ENCODE results near the gene INO80D. TPM values are rescaled to one million over a fixed set of nuclear protein-coding genes. Genes with fewer than 3 reads are reported as not detected.
"Not testable (repeated sequence)": the region's sequence is repeated elsewhere in the genome, so short reads cannot be mapped to it uniquely, and the experiment has no call there.

Gene INO80D
- total RNA-seq, 1 experiment from 2014 or later = 46.0 TPM

GRCh38 chr2:206105038-206105437, 19.1 kb upstream of the INO80D start:
- Histone ChIP-seq H3K79me1 (ENCODE audit: insufficient read depth, low read depth, low read length, poor library complexity, severe bottlenecking) (no peaks in the 10 kb centered on the region), H3K27ac (ENCODE audit: insufficient read length, low read depth, low read length) (no peak overlapping the region), H3K27me3 (ENCODE audit: insufficient read depth, low read length) (no peaks in the 10 kb centered on the region), H3K23ac (ENCODE audit: insufficient read length, low read depth, low read length) (no peak overlapping the region), H3K79me2 (ENCODE audit: insufficient read depth, low read length) (no peaks in the 10 kb centered on the region), H2BK12ac (ENCODE audit: insufficient read length, low read depth, low read length) (no peak overlapping the region), H2AFZ (ENCODE audit: low read length) (no peak overlapping the region), H2BK15ac (ENCODE audit: low read depth, low read length) (no peak overlapping the region), H3T11ph (ENCODE audit: low read length) (no peak overlapping the region), H2BK5ac (ENCODE audit: insufficient read length, low read length) (no peak overlapping the region), H3K56ac (ENCODE audit: insufficient read length, low read depth, low read length) (no peak overlapping the region), H4K5ac (ENCODE audit: insufficient read length, low read depth, low read length) (no peak overlapping the region), H2BK20ac (ENCODE audit: low read depth, low read length, poor library complexity, severe bottlenecking) (no peak overlapping the region), H2AK5ac (ENCODE audit: insufficient read length, low read length) (no peak overlapping the region), H3K4me2 (ENCODE audit: insufficient read depth, insufficient read length, low read length) (no peak overlapping the region), H3K9me3 (ENCODE audit: control insufficient read depth, low read depth, low read length) (no peaks in the 10 kb centered on the region), H3K4ac (ENCODE audit: low read depth, low read length) (no peak overlapping the region), H3K14ac (ENCODE audit: insufficient read depth, low read length) (no peak overlapping the region), H2BK120ac (ENCODE audit: low read depth, low read length, poor library complexity, severe bottlenecking) (no peak overlapping the region), H3K4me1 (ENCODE audit: insufficient read depth, low read length) (no peaks in the 10 kb centered on the region), H4K20me1 (ENCODE audit: control insufficient read depth, insufficient read depth, insufficient read length) (no peaks in the 10 kb centered on the region), H3K9ac (ENCODE audit: extremely low read depth, insufficient read length, low read length) (no peak overlapping the region), H4K8ac (replicated peaks; ENCODE audit: insufficient read length, low read depth, low read length) (no peak overlapping the region), H3K18ac (ENCODE audit: insufficient read length, low read depth, low read length) (no peak overlapping the region), H4K91ac (ENCODE audit: insufficient read length, low read depth, low read length) (no peak overlapping the region), H3K23me2 (ENCODE audit: insufficient read length, low read depth, low read length, poor library complexity, severe bottlenecking) (no peaks in the 10 kb centered on the region)
- H3K36me3 Mint-ChIP-seq (ENCODE audit: insufficient read depth in 1 of 3, low read depth in 3 of 3) = no peaks in the 10 kb centered on the region
- H3K9me3 Mint-ChIP-seq = no peaks in the 10 kb centered on the region
- no CpG with 5 or more reads among the region's 4 CpGs for WGBS (ENCODE audit: extremely low coverage, insufficient read length, low lambda C conversion rate)
- no peaks in the 10 kb centered on the region for H3K4me1 Mint-ChIP-seq
- H3K27me3 Mint-ChIP-seq (ENCODE audit: low read depth) = no peaks in the 10 kb centered on the region
- no peak for TF ChIP-seq CTCF (conservative IDR thresholded peaks at IDR 0.05)
- DNase-seq = no peak
- H3K27ac Mint-ChIP-seq = peak overlapping the region in 1 of 3 experiments; percentile 28; a peak in 1 of 7 replicates
- no peak overlapping the region for H3K4me3 Mint-ChIP-seq

- H3K14ac ChIP-seq (ENCODE audit: insufficient read depth, low read length); H3K9me3 ChIP-seq (ENCODE audit: control insufficient read depth, low read depth, low read length); H3K4ac ChIP-seq (ENCODE audit: low read depth, low read length); H3K4me1 ChIP-seq (ENCODE audit: insufficient read depth, low read length); H3K23me2 ChIP-seq (ENCODE audit: insufficient read length, low read depth, low read length, poor library complexity, severe bottlenecking); DNase-seq; H3K27me3 Mint-ChIP-seq (ENCODE audit: low read depth); H2BK120ac ChIP-seq (ENCODE audit: low read depth, low read length, poor library complexity, severe bottlenecking); H3K27ac Mint-ChIP-seq; H2BK15ac ChIP-seq (ENCODE audit: low read depth, low read length); H2BK20ac ChIP-seq (ENCODE audit: low read depth, low read length, poor library complexity, severe bottlenecking); H2AK5ac ChIP-seq (ENCODE audit: insufficient read length, low read length); H3K23ac ChIP-seq (ENCODE audit: insufficient read length, low read depth, low read length); H3K9ac ChIP-seq (ENCODE audit: extremely low read depth, insufficient read length, low read length); H4K5ac ChIP-seq (ENCODE audit: insufficient read length, low read depth, low read length); H2AFZ ChIP-seq (ENCODE audit: low read length); H4K91ac ChIP-seq (ENCODE audit: insufficient read length, low read depth, low read length); H3K18ac ChIP-seq (ENCODE audit: insufficient read length, low read depth, low read length); H4K20me1 ChIP-seq (ENCODE audit: control insufficient read depth, insufficient read depth, insufficient read length); H3T11ph ChIP-seq (ENCODE audit: low read length); H3K9me3 Mint-ChIP-seq; H3K56ac ChIP-seq (ENCODE audit: insufficient read length, low read depth, low read length); H2BK12ac ChIP-seq (ENCODE audit: insufficient read length, low read depth, low read length); H3K27ac ChIP-seq (ENCODE audit: insufficient read length, low read depth, low read length); H3K79me2 ChIP-seq (ENCODE audit: insufficient read depth, low read length); H3K36me3 Mint-ChIP-seq (ENCODE audit: insufficient read depth in 1 of 3, low read depth in 3 of 3); H3K4me3 Mint-ChIP-seq; H3K79me1 ChIP-seq (ENCODE audit: insufficient read depth, low read depth, low read length, poor library complexity, severe bottlenecking); H2BK5ac ChIP-seq (ENCODE audit: insufficient read length, low read length); H4K8ac ChIP-seq (replicated peaks; ENCODE audit: insufficient read length, low read depth, low read length); H3K27me3 ChIP-seq (ENCODE audit: insufficient read depth, low read length); H3K4me2 ChIP-seq (ENCODE audit: insufficient read depth, insufficient read length, low read length): not testable (repeated sequence)
- no CpG with 5 or more reads among the region's 19 CpGs for WGBS (ENCODE audit: extremely low coverage, insufficient read length, low lambda C conversion rate)
- H3K4me1 Mint-ChIP-seq = peaks cover 3 to 10% of the 10 kb centered on the region in 2 experiments; a peak in 2 of 4 replicates
Observed at GRCh38 chr2:206098872-206099271, 12.9 kb upstream of the INO80D start.

Measured in H9 (cell line).